Measurements from ENCODE around the gene LAIR1.

The LAIR1 gene

DNA sequence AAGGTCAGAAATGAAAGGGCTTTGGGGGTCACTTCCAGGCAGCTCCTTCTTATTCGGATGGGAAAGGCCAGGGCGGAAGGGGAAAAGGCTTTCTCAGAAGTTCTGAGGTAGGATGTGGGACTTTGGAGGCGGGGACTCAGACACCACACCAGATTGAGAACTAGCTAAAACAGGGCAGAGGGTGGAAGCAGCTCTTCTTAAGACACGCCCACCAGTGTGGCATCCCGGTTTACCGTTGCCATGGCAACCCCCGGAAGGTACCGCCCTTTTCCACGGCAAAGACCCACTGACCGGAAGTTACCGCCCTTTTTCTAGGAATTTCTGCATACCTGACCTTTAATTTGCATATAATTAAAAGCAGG is 48.0 kb downstream of the LAIR1 start:
- TF ChIP-seq, protein P1, sequence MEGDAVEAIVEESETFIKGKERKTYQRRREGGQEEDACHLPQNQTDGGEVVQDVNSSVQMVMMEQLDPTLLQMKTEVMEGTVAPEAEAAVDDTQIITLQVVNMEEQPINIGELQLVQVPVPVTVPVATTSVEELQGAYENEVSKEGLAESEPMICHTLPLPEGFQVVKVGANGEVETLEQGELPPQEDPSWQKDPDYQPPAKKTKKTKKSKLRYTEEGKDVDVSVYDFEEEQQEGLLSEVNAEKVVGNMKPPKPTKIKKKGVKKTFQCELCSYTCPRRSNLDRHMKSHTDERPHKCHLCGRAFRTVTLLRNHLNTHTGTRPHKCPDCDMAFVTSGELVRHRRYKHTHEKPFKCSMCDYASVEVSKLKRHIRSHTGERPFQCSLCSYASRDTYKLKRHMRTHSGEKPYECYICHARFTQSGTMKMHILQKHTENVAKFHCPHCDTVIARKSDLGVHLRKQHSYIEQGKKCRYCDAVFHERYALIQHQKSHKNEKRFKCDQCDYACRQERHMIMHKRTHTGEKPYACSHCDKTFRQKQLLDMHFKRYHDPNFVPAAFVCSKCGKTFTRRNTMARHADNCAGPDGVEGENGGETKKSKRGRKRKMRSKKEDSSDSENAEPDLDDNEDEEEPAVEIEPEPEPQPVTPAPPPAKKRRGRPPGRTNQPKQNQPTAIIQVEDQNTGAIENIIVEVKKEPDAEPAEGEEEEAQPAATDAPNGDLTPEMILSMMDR (IDR thresholded peaks at IDR 0.05; ENCODE audit: control insufficient read depth, extremely low read depth, insufficient read depth) = no peak
- no peak overlapping the region for H3K4me3 ChIP-seq (ENCODE audit: low read depth, low read length)
- DNase-seq (ENCODE audit: low read depth) = no peak

DNA sequence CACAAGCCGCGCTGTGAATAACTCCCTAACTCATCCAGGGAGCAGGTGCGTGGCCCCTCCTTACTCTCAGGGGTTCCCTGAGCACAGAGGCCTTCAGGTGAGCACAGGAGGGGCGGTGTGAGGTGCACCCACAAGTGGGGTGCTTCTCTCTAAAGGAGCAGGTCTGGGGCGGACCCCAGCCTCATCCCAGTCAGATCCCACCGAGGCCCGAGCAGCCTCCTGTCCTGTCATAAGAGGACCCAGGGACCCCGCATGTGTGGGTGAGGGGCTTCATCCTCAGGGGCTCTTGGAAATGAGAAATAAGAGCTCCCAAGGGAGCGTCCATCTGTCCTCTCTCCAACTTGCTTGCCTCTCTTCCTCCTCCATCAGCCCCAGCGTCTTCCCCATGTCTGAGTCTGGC is 48.8 kb downstream of the LAIR1 start:
- DNase-seq (ENCODE audit: low read depth) = no peak
- no peak overlapping the region for H3K4me3 ChIP-seq (ENCODE audit: low read depth, low read length)
- TF ChIP-seq, protein P1 (IDR thresholded peaks at IDR 0.05; ENCODE audit: control insufficient read depth, extremely low read depth, insufficient read depth) = no peak

DNA sequence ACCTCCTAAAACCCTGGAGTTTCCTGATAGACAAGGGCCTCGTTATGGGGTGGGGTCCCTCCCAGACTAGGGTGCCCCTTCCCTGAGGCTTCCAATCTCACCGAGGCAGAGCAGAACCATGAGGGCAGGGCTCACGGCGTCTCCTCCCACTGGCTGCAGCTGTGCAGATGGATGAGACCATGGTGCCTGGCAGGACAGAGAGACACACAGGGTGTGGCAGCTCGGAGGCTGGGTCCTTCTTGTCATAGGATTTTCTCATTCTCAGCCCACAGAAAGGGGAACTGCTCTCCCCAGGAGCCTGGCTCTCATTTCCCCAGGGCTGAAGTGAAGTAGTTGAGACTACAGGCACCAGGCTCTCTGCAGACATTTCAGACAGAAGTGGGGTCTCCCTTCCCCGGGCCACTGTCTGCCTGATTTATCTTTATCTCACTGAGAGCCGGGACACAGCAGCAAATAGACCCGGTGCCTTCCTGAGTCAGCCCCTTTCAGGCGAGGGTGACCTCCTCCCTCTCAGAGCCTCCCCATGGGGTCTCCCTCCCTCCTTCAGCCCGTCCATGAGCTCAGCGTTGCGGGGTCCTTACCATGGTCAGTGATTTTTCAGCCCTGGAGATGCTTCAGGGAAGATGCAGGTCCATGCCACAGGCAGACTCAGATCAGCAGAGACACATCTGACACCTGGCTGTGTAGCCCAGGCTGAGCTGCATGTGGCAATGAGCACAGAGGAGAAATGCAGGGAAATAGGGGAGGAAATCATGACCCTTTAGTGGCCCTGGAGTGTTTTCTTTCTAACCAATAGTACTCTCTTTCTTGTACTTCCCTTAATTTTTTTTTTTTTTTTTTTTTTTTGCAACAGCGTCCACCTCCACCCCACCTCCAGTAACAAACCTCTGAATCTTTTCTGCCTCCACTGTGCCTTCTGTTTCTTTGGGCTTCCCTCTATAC is 52.0 kb downstream of the LAIR1 start, which contains the start of gene LILRA5:
TSS of gene LILRA5 (minus strand) at position 731 of the 942 bp plus-strand sequence. CDS start at position 584, 147 bp downstream.
- TF ChIP-seq, protein P1 (IDR thresholded peaks at IDR 0.05; ENCODE audit: control insufficient read depth, extremely low read depth, insufficient read depth) = no peak
- DNase-seq (ENCODE audit: low read depth) = no peak
- no peak within 1 kb of the TSS for H3K4me3 ChIP-seq (ENCODE audit: low read depth, low read length)

DNA sequence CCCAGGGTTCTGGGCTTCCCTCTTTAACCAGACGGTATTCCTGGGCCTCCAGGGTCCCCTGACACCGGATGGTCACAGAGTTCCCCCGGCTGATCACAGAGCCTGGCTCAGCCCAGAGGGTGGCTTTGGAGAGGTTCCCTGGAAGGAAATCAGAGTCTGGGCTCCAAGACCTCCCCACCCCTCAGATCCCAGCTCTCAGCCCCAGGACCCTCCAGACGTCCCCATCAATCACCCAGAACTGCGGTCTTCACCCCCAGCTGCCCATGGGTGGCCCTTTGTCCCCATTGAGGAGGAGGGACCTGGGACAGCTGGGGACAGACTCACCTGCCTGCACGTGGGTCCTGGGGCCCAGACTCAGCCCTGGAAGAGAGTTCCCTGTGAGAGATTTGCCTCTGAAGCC is 52.7 kb downstream of the LAIR1 start:
- DNase-seq (ENCODE audit: low read depth) = no peak
- TF ChIP-seq, protein P1 (IDR thresholded peaks at IDR 0.05; ENCODE audit: control insufficient read depth, extremely low read depth, insufficient read depth) = no peak

DNA sequence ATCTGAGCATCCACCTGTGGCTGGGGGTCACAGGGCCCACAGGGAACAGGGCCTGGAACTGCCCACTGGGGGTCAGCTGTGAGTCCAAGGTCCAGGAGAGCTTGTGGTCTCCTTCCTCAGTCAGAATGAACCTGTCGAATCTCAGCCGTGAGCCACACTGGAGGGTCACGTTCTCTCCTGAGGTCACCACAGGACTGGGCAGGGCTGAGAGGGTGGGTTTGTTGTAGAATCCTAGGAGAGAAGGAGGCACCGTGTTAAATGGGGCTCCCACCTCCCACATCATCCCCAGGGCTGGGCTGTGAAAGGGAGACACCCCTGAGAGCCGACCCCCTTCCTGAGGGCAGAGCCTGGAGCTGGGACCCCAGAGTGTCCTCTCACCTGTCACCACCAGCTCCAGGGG is 53.2 kb downstream of the LAIR1 start:
- H3K4me3 ChIP-seq (ENCODE audit: low read depth, low read length) = no peak overlapping the region
- DNase-seq (ENCODE audit: low read depth) = no peak
- TF ChIP-seq, protein P1 (IDR thresholded peaks at IDR 0.05; ENCODE audit: control insufficient read depth, extremely low read depth, insufficient read depth) = no peak

More for the DNA sequence above, 52.7 kb downstream of the LAIR1 start:
- H3K4me3 ChIP-seq (ENCODE audit: low read depth, low read length) = no peak overlapping the region

DNA sequence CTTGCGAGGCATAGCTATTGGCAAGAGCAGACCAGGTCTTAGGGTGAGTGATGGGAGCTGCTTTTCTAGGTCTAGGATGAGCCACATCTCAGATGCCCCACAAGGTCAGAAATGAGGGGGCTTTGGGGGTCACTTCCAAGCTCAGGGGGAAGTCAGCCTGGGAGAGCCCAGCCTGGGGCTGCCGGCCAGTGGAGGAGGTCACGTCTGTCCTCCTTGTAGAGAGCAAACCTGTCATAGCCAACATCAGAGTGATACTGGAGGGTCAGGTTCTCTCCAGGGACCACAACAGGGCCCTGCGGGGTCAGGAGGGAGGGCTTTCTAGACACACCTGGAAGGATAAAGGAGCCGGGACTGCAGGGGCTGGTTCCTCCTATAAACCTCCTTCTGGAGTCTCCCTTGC is 54.2 kb downstream of the LAIR1 start:
- TF ChIP-seq, protein P1 (IDR thresholded peaks at IDR 0.05; ENCODE audit: control insufficient read depth, extremely low read depth, insufficient read depth) = no peak
- no peak overlapping the region for H3K4me3 ChIP-seq (ENCODE audit: low read depth, low read length)
- no peak for DNase-seq (ENCODE audit: low read depth)
